ENCODE measurements around the gene KRT4.
"Not testable (repeated sequence)": the region's sequence is repeated elsewhere in the genome, so short reads cannot be mapped to it uniquely, and the experiment has no call there.

Gene KRT4

DNA sequence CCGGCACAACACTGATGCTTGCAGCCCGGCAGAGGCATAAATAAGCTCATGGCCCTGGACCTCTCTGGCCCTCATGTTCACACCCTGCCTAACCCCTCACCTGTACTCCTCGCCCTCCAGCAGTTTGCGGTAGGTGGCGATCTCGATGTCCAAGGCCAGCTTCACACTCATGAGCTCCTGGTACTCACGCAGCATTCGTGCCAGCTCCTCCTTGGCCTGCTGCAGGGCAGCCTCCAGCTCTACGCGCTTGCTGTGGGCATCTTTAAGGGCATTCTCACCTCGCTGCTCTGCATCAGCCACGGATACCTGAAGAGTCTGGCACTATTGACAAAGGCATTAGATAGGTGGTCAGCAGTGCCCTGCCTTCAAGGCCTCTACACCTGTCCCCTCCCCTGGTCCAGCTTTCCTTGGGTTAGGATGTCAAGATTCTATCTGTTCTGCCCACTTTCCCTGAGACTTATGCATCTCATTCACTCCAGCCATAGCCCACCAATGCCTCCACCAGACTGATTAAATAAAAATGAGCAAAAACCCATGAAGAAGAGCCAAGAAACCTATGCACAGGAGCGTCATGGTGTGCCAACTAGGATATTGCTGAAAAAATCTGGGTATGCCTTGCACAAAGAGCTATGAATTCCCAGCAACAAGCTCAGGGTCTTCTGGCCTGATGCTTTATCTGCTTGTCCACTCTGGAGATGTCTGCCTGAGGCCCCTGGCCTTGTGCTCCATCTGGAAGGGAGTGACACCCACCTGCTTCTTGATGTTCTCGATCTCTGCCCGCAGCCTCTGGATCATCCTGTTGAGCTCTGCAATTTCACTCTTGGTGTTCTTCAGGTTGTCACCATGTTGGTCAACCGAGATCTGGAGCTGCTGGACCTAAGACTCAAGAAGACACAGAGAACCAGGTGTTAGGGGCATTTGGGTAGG lies 6.1 kb downstream of the KRT4 start:
- DNase-seq: no peak

DNA sequence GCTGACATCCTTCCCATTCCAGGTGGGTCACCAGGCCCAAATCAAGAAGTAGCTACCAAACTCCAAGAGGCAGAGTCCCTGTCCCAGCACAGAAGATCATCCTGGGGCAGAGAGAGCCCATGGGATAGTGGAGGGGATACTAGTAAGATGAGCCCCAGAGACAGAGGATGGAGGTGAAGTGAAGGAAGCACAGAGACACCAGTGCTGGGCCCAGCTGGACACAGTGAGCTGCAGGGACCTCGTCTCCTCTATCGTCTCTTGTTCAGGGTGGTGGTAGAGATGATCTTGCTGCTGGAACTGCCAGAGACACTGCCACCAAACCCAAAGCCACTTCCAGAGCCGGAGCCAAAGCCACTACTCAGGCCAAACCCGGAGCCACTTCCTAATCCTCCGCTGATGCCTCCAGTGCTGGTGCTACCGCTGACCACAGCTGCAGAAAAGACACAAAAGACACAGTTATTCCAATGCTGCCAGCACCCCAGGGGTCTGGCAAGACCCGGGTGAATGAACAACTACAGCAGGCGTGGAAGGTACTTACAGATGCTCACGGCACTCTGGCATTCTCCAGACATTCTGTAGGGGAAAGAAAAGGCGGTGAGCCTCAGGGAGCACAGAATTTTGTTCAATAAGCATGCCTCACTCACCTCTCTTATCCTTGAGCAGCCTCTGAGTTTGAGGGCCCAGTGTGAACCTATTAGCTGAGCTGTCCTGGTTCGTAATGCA lies 6.9 kb downstream of the KRT4 start:
- DNase-seq: no peak

DNA sequence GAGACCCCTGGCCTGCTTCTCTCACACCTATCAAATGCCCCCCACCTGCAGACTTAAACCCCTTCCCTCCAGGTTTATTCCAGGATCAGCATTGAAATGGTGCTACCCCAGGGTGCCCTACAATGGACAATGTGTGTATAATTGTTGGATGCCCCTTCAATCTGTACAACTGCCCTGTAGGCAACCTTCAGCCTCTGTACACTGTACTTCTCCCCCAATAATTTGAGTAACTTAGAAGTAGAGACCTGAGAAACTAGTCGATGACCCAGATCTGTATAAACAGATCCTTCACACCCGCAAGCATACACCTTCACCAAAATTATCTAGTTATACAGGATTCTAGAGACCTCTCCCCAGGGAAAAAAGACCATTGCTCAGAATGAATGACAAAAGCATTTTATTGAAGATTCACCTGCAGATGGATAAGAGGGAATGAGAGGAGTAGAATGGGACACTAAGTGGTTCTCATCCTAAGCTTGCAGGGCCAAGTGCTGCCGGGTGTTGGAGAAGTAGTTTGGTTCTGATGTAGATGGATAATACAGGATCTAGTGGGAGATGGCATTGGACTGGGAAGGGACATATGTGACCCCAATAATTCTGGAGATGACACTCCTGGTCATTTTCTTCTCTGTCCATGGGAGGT lies 7.6 kb downstream of the KRT4 start:
- no peak for DNase-seq

DNA sequence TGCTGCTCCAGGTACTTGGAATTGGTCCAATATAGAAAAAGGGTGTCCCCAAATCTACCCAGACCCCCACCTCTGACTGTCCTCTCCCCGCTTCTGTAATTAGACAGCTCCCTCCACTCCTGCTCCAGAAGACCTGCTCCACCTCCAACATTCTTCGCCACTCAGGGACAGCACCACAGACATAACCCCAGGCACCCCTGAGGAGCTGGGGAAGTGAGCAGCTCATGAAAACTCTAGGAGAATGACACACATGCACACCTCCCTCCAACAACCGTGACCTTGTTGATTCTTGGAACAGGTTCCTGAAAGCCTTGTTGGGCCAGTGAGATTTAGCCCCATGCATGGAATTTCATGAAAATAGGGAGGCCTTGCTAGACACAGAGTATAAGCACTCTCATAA lies 8.2 kb downstream of the KRT4 start:
- no peak for DNase-seq

DNA sequence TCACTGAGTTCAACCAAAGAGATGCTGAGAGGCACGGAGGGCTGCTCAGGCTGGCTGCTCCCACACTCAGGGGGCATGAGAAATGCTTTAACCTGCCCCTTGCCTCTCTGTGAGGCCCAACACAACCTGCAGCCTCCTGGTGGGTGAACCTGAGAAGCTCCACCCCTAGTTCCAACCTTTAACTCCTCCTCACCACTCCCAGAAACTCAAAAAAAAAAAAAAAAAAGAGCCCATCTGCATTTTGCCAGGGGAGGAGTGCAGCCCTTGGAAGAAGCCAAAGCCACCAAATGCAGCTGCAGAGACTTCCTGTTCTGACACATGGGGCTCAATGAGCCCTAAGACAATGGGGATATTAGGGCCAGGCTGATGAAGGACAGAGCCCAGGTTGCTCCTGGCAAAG lies 8.9 kb downstream of the KRT4 start:
- DNase-seq: no peak

DNA sequence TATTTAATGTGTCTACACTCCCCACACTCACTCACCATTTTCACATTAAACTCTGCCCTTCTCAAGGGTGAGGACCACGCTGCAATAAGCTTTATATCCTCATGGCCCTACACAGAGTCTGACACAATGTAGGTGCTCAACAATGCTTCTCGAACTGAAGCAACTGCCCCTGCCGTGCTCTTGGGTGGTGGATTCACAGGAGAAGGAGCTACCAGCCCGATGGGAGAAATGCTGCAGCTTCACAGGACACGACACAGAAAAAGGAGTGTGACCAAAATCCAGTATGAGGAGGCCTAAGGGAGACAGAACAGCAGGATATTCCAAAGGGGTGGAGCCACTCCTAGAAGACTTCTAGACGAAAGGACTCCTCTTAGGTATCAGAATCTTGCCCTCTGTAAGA lies 11.5 kb downstream of the KRT4 start:
- no peak for DNase-seq

DNA sequence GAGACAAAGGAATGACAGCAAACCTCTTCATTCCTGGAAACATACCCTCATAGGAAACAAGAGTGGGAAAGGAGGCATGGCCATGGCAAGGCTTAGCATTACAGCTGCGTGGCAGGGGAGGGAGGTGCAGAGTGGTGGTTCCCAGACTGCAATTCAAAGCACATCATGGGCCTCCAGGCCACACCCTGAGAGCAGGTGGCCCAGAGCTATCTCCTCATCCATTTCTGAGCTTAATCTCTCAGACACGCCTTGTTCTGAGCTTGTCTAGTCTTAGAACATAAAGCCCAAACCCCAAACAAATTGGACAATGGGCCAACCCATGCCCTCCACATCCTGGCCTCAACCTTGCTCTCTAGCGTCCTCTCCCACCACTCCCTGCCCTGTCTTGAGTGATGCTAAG lies 12.1 kb downstream of the KRT4 start:
- no peak for DNase-seq

DNA sequence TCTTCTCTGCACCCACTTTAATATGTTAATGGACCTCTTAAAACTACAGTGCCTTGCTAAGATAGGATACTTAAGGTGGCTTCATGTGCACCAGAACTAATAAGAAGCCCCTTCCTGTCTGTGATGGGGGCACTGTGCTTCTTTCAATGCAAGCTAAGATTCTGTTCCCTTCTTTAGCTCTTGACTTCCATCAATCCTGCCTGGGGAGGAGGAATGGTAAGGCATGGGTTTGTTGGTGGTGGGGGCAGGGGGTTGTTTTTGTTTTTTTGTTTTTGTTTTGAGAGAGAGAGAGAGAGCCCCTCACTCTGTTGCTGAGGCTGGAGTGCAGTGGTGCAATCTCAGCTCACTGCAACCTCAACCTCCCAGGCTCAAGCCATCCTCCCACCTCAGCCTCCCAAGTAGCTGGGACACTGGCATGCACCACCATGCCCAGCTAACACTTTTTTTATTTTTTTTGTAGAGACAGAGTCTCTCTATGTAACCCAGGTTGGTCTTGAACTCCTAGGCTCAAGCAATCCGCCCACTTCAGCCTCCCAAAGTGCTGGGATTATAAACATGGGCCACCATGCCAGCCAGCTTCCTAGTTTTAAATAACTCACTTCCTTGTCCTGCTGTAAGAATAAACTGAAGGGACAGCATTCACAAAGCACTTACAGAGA lies 13.5 kb downstream of the KRT4 start:
- no peak for DNase-seq

DNA sequence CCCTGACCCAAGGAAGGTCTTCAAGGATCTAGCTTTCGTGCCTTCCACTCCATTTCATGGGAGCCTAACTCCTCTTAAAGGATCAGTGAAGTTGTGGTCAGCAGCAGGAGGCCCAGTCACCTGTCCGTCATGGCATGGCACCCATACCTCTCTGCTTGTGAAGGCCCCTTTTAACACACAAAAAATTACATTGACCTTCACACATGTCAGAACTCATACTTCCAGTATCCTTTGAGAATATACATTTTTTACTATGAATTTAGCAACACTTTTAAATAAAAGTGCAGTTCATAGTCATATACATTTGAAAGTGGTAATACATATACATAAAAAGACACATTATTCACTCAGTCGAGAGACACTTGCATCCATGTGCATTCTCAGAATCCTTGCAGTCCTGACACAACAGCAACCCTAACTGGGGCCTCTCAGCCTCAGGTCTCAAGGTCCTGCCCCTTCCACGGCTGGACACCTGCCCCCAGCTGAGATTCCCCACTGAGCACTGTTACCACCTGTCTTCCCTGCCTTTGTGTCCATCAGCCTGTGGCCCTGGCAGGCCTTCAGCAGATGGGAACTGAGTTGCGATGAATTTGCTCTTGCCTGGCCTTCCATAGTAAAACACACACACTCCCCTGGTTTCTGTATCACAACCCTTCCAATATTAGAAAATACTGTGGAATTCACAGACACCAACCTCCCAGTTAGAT lies 14.3 kb downstream of the KRT4 start:
- DNase-seq: no peak

DNA sequence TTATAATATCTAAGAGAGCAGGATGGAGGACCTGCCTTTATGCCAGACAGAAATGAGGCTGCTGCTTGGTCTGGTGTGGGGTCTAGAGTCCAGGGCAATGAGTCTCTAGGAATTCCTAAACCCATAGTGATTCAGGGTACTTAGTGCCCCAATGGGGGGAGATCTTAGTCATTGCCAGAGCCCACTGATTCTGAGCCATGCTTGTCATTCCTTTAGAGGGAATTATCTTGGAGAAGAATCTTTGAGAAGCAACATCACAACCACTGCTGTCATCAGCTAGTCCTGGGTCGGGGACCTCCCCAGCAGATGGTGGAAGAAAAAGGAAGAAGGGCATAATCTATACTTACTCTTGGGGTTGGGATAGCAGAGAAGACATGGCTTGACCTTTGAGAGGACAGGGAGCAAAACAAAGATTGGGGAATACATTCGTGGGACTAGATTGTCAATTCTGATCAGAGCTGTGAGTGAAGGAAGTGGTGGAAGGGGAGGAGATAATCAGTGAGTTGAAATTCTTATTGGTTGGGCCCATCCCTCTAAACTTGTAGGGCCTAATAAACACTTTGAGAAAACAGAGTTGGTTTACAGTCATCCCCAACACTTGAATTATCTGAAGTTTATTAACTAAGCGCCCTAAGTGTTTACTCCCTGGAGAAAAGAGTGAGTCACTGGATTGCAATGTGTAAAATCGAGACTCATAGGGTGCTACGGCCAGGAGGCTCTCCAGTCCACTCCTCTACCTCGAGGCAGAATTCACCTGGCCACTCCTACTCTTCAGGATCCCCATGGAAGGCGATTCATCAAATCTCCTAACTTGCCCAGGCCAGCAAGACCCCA lies 15.0 kb downstream of the KRT4 start:
- DNase-seq: no peak

DNA sequence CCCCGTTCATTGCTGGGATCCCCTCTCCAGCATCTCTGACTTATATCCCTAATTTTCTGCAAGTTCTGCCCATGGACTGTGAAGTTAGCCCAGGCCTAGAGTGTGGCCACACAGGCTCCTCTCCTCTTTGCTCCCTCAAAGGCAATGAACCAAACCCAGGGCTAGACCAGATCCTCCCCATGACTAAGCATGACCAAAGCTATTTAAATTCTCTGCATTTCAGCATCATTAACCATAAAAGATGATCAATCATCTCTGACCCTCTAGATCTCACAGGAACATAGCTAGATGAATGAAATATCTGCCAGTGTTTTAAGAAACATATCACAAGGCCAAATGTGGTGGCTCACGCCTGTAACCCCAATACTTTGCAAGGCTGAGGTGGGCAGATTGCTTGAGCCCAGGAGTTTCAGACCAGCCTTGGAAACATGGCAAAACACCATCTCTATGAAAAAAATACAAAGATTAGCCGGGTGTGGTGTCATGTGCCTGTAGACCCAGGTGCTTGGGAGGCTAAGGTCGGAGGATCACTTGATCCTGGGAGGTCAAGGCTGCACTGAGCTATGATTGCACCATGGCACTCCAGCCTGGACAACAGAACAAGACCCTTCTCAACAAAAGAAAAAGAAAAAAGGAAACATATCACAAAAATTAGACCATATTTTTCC lies 15.8 kb downstream of the KRT4 start:
- no peak for DNase-seq

DNA sequence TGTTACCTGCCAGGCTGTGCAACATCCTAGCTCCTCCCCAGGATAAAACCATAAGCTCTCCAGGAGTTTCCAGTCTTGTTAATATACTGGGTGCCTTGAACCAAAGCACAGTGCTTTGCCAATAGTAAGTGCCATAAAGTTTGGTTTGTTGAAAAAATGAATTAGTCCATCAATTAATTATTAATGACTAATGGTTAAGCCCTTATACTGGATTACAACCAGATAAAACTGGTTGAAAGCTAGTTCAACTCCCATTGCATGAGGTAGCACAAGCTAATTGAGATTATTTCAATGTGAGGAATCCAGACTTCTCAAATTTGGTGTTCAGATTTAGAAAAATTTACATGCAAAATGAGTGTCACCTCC lies 16.4 kb downstream of the KRT4 start:
- no peak for DNase-seq

DNA sequence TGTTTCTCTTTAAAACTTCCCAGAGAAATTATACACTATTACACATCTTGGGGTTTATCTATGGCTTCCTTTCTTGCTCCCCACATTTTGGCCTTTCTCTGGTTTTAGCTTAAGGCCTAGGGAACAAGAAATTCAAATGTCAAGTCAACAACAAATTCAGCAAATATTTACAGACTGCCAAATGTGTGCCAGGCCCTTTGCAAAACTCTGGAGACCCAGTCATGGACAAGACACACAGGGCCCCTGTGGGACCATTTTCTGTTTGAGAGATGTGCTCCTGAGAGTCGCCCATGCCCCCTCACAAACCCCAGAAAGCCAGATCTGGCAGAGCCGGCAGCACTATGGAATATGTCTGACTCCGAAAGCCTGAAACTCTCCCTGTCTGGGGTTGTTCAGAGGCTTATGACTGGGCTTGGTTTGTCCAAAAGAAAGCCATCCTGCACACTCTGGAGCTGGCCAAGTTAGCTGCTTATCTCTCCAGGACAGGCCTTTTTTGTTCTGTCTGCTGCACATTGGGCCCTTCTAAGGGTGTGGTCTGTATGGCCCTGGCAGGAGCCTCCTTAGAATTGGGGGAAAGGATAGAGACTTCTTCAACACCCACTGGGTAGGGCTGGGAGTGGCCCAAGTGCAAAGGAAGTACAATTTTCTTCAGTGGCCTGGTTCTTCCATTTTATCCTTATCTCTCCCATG lies 16.9 kb downstream of the KRT4 start:
- DNase-seq: no peak

DNA sequence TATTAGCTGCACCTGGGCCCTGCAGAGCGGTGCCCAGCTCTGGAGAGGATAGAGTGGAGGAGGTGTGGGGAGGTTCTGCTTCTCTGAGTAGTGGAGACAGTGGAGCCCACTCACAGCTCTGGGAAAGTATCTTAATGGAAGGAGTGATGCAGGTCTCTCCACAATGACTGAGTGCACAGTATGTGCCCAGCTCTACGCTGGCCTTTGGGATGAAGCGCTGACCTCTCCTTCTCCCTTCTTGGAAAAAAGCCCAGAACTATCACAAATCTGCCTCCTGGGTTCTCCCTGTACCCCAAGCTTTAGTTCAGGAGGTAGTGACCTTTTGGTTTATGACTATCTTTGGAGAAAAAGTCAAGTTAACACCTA lies 17.5 kb downstream of the KRT4 start:
- DNase-seq: no peak

DNA sequence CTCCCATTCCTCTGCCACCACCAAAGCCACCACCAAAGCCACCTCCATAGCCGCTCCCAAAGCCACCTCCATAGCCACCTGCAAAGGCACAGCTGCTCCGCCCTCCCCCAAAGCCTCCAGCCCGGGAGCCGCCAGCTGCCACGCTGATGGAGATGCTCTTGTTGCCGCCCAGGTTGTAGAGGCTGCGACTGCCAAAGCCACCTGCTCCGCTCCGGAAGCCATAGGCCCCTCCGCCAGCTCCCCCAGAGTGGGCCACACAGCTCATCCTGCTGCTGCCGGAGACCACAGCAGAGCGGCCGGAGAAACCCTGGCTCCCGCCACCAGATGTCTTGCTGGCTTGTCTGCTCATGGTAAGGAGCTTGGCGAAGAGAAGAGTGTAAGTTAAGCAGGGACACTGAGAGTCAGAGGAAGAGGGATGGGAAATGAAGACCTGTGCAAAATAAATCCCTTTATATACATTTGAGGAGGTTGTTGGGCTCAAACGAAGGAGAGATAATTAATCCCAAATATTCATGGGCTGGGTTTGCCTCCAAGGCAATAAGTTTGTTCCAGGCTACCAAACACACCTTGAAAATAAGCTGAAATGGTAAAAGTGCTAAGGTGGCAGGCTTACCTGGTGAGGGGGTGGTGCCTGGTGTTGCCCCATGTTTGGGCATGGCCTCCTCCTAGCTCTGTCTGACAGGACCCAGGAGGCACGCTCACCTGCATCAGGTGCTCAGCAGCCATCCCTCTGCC lies 18.1 kb downstream of the KRT4 start, which contains the start of gene KRT3:
Gene KRT3 (minus strand): TSS at position 424 of the 735 bp plus-strand sequence. CDS start 75 bp downstream, at position 349.
- no peak for DNase-seq

DNA sequence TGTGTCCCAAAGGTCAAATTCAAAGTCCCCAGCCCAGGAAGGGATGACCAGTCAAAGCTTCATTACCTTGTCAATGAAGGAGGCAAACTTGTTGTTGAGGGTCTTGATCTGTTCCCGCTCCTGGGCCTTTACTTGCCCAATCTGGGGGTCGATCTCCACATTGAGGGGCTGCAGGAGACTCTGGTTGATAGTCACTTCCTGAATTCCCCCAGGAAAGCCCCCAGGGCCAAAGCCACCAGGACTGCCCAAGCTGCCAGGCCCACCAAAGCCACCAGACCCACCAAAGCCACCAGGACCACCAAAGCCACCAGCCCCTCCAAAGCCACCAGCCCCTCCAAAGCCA lies 18.6 kb downstream of the KRT4 start:
- DNase-seq: not testable (repeated sequence)

DNA sequence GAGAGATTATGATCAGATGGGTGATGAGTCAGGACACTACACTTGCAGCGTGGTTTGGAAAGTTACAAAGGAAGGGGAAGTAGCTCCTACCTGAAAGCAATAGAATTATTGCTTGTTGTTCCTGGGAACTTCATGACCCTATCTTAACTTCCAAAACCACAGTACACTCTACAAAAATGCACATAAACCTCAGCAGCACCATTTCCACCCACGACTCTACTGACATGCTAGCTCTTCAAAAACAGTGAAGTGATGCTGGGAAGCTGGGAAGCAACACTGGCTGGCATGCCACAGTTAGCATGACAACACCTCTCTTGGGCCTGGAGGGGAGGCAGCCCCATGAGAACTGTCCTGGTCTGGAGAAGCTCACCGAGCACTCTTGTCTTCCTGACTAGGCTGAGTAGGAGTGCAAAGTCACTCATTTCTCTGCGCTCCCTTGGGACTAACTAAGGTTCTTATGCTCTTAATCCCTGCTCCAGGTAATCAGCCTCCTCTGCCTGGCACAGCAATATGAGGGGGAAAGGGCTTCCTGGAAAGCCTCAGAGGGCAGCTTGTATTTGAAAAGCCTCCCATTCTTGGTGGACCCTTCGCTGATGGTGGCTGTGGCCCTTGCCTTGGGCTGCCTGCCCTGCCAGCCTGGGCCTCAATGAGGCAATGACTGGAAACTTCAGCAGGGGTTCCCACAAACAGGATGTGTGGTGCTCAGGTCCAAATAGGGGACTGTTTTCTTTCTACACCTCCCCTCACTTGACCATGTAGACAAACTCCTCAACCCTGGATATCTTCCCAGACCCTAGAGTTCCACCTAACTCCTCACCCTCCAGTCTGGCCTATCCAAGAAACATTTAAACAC lies 19.2 kb downstream of the KRT4 start:
- no peak for DNase-seq

DNA sequence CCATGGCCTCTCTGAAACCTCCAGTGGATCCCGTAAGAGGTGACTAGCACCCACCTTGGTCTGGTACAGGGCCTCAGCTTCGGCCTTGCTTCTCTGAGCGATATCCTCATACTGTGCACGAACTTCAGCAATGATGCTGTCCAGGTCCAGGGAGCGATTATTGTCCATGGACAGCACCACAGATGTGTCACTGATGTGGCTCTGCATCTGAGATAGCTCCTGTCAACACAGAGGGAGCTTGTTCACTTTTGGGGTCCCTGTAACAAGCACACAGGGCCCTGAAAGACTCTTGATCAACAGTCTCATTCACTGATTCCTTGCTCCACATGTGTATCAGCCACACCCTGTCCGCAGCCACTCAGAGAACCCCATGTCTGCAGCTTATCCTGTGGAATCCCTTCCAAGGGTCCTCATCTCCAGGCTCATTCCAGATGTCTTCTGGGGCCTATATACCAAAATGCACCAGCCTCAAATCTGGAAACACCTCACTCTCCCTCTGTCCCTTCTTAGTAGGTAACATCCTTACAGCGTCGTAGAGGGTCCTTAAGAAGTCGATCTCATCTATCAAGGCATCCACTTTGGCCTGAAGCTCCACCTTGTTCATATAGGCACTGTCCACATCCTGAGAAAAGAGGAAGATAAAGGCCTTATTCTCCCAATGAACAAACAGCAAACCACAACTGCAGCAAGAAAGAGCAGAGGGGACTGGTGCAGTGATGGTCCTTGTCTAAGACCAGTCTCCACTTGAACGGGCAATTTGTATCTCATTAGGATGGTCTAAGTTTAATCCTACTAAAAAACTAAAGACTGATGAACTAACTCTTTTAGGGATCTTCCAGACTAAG lies 21.5 kb downstream of the KRT4 start:
- DNase-seq: no peak
